ENCODE measurements around the gene KDM8. TPM values are rescaled to one million over a fixed set of nuclear protein-coding genes. Genes with fewer than 3 reads are reported as not detected.

The KDM8 gene
- total RNA-seq, 1 experiment from 2014 or later, result 15.5 TPM

DNA sequence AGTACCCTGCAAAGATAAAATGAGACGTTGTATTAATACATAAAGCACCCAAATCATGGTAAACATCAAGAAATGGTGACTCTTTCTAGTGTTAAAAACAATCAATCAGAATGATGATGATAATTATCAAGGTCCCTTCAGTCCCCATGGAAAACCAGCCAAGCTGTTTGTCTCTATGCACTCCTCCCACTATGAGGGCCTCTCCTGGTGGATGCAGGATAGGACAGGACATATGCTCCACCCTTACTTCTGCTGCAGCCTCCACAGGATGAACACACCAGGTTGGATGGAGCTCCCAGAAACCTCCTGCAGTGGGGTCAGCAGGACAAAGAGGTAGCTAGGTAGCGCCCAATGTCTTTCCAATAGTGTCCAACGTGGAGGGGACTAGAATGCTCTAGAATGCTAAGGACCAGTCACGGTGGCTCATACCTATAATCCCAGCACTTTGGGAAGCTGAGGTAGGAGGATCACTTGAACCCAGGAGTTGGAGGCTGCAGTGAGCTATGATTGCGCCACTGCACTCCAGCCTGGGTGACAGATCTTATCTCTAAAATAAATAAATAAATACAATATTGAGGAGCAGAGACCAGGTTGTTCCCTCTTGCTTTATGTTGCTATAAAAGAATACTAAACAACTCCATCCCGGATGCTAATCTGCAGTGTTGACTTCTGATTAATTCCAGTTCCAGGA is 9.9 kb upstream of the KDM8 start:
- H3K4me1 Mint-ChIP-seq, result peaks cover 9 to 15% of the 10 kb centered on the region in 2 experiments
- no peak overlapping the region for H3K18ac ChIP-seq (ENCODE audit: insufficient read length, low read depth, low read length)
- no peaks in the 10 kb centered on the region for H3K79me2 ChIP-seq (ENCODE audit: insufficient read depth, low read length)
- no peaks in the 10 kb centered on the region for H3K79me1 ChIP-seq (ENCODE audit: insufficient read depth, low read depth, low read length, poor library complexity, severe bottlenecking)
- no peak overlapping the region for H2AFZ ChIP-seq (ENCODE audit: low read length)
- no peaks in the 10 kb centered on the region for H3K23me2 ChIP-seq (ENCODE audit: insufficient read length, low read depth, low read length, poor library complexity, severe bottlenecking)
- no peaks in the 10 kb centered on the region for H4K20me1 ChIP-seq (ENCODE audit: control insufficient read depth, insufficient read depth, insufficient read length)
- TF ChIP-seq, protein P1, sequence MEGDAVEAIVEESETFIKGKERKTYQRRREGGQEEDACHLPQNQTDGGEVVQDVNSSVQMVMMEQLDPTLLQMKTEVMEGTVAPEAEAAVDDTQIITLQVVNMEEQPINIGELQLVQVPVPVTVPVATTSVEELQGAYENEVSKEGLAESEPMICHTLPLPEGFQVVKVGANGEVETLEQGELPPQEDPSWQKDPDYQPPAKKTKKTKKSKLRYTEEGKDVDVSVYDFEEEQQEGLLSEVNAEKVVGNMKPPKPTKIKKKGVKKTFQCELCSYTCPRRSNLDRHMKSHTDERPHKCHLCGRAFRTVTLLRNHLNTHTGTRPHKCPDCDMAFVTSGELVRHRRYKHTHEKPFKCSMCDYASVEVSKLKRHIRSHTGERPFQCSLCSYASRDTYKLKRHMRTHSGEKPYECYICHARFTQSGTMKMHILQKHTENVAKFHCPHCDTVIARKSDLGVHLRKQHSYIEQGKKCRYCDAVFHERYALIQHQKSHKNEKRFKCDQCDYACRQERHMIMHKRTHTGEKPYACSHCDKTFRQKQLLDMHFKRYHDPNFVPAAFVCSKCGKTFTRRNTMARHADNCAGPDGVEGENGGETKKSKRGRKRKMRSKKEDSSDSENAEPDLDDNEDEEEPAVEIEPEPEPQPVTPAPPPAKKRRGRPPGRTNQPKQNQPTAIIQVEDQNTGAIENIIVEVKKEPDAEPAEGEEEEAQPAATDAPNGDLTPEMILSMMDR (conservative IDR thresholded peaks at IDR 0.05), result peak; percentile 28; the same call in 2 of the 3 replicates
- no peak overlapping the region for H2BK120ac ChIP-seq (ENCODE audit: low read depth, low read length, poor library complexity, severe bottlenecking)
- H3K4ac ChIP-seq (ENCODE audit: low read depth, low read length), result no peak overlapping the region
- no peak overlapping the region for H2BK15ac ChIP-seq (ENCODE audit: low read depth, low read length)
- H2BK20ac ChIP-seq (ENCODE audit: low read depth, low read length, poor library complexity, severe bottlenecking), result no peak overlapping the region
- no peak overlapping the region for H2BK12ac ChIP-seq (ENCODE audit: insufficient read length, low read depth, low read length)
- no peak overlapping the region for H4K8ac ChIP-seq (replicated peaks; ENCODE audit: insufficient read length, low read depth, low read length)
- no peak overlapping the region for H4K91ac ChIP-seq (ENCODE audit: insufficient read length, low read depth, low read length)
- H3K27ac ChIP-seq (ENCODE audit: insufficient read length, low read depth, low read length), result no peak overlapping the region
- H3K27me3 ChIP-seq (ENCODE audit: insufficient read depth, low read length), result no peaks in the 10 kb centered on the region; the same call in 1 of the 2 replicates
- no peaks in the 10 kb centered on the region for H3K36me3 Mint-ChIP-seq (ENCODE audit: insufficient read depth in 1 of 3, low read depth in 3 of 3)
- H3K4me2 ChIP-seq (ENCODE audit: insufficient read depth, insufficient read length, low read length), result no peak overlapping the region
- H3K27me3 Mint-ChIP-seq (ENCODE audit: low read depth), result peaks cover 15% of the 10 kb centered on the region
- H3K9me3 ChIP-seq (ENCODE audit: control insufficient read depth, low read depth, low read length), result no peaks in the 10 kb centered on the region
- H3K4me1 ChIP-seq (ENCODE audit: insufficient read depth, low read length), result peaks cover 2% of the 10 kb centered on the region; the same call in 1 of the 2 replicates
- H2AK5ac ChIP-seq (ENCODE audit: insufficient read length, low read length), result no peak overlapping the region
- no peak overlapping the region for H3K14ac ChIP-seq (ENCODE audit: insufficient read depth, low read length)
- no peak overlapping the region for H3K9ac ChIP-seq (ENCODE audit: extremely low read depth, insufficient read length, low read length)
- peaks cover 4 to 5% of the 10 kb centered on the region in 2 experiments; a peak in 2 of 5 replicates for H3K9me3 Mint-ChIP-seq
- no peak for DNase-seq
- H4K5ac ChIP-seq (ENCODE audit: insufficient read length, low read depth, low read length), result no peak overlapping the region
- H3K23ac ChIP-seq (ENCODE audit: insufficient read length, low read depth, low read length), result no peak overlapping the region
- no CpG with 5 or more reads among the region's 6 CpGs for WGBS (ENCODE audit: extremely low coverage, insufficient read length, low lambda C conversion rate)
- H3K4me3 Mint-ChIP-seq, result no peak overlapping the region
- no peak overlapping the region for H2BK5ac ChIP-seq (ENCODE audit: insufficient read length, low read length)
- H3K27ac Mint-ChIP-seq, result no peak overlapping the region
- H3K56ac ChIP-seq (ENCODE audit: insufficient read length, low read depth, low read length), result no peak overlapping the region
- H3T11ph ChIP-seq (ENCODE audit: low read length), result no peak overlapping the region
